Activated CD4-positive, alpha-beta T cell treated with anti-CD3 and anti-CD28 coated beads, Interleukin-2, amount 50 U/mL, for 16 hours (primary cell): Measurements from ENCODE around the gene MLPH.
A peak's percentile ranks its signal among the peaks of the same experiment; 100 is the strongest.
"Not testable (repeated sequence)": the region's sequence is repeated elsewhere in the genome, so short reads cannot be mapped to it uniquely, and the experiment has no call there.

Source experiments
- DNase-seq: peaks from one replicate; pipeline ENCODE4 v3.0.0-alpha.2; 2020

The MLPH gene

GRCh38 chr2:237592425-237592980, 105.5 kb downstream of the MLPH start:
- no peak for DNase-seq

DNA sequence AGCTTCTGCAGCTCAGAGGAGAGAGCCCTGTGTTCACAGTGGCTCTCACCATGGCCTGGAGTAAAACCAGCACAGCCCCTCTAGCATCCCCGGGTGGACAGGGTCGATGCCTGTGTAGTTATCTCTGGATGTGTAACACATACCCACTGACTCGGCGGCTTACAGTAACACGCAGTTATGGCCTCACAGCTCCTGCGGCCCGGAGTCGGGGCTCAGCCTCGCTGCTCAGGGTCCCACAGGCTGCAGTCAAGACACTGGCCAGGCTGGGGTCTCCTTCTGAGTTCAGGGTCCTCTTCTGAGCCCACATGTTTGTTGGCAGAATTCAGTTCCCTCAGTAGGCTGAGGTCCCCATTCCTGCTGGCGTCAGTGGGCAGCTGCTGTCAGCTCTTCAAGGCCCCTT, 106.0 kb downstream of the MLPH start:
- DNase-seq: no peak

DNA sequence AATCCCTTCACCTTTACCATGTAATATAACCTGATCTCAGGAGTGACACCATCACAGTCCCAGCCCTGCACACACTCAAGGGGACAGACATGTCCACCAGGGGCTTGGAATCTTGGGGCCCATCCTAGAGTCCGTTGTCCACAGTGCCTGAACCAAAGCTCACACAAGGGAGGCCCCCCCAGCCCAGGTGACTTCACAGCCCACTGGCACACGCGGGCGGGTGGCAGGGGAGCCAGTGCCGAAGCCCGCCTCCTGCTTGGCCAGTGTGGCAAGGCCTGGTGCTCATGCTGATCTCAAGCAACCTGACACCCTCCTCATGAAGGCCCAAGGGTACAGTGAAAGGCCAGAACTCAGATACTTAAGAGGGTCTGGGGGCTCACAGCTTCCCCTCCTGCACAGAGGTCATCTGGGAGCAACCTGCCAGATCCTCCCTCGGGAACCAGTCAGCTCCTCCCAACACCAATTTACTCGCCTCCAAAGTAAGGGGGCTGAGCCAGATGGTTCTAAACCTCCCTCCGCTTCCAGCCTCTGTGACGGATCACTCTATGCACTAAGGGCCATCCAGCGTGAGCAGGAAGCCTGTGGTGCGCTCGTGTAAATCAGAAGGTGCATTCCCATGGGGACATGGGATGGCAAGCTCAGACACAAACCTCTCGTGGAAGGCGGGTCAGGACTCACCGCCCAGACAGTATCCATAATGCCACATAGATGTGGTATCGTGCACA, 106.7 kb downstream of the MLPH start:
- DNase-seq: no peak

DNA sequence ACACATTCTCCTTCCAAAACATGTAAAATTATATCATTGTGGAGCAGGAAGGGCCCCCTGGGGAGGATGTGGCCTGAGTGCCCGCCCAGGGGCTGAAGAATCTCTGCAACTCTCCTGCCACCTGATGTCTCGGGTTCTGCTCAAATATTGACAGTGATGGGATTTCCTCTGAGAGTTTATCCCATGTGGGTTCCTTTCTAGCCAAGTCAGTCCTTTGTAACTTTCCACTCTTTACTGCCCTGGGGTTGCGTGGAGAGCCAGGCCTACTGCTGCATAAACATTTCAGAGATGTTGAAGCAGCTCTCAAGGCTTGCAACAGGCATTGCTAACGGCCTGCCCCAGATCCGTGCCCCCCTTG, 107.4 kb downstream of the MLPH start:
- DNase-seq: no peak

GRCh38 chr2:237595829-237596519, 108.9 kb downstream of the MLPH start:
- DNase-seq: not testable (repeated sequence)

GRCh38 chr2:237596520-237597195, 109.6 kb downstream of the MLPH start:
- no peak for DNase-seq

DNA sequence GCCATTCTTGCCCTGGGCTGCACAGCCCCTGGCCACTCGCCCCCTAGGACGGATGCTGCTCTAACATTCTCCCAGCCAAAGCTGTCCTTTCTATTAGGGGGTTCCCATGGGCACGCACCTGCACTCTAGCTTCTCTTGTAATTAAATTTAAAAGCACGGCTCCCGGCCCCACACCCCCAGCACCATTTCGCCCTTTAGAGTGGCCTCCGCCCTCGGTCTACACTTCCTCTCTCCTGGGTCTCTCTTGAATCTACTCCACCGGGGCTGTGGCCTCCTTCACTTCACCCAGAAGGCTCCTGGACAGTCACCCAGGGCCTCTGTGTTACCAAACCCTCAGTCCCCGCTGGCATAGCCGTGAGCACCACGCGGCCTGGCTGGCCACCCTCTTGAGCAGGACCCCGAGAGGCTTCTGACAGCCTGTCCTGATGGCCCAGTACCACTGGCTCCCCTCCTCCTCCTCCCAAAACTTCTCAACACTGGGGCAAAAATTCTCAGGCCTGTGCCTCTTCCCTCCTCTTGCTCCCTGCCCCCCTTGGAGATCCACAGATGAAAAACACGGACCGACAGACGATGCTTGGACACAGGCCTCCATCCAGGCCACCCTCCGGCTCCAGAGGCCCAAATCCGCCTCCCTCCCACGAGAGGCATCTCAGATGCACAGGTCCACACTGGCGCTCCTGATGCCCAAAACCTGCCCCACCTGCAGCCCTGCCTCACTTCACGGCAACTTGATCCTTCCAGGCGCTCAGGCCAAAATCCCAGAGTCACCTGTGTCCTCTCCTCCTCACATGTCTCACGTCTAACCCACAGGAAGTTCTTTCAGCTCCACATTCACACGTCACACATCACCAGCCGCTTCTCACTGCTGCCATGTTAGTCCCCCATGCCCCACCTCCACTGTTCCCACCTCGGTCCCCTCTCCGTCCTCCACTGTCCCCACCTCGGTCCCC, 110.4 kb downstream of the MLPH start:
- no peak for DNase-seq

DNA sequence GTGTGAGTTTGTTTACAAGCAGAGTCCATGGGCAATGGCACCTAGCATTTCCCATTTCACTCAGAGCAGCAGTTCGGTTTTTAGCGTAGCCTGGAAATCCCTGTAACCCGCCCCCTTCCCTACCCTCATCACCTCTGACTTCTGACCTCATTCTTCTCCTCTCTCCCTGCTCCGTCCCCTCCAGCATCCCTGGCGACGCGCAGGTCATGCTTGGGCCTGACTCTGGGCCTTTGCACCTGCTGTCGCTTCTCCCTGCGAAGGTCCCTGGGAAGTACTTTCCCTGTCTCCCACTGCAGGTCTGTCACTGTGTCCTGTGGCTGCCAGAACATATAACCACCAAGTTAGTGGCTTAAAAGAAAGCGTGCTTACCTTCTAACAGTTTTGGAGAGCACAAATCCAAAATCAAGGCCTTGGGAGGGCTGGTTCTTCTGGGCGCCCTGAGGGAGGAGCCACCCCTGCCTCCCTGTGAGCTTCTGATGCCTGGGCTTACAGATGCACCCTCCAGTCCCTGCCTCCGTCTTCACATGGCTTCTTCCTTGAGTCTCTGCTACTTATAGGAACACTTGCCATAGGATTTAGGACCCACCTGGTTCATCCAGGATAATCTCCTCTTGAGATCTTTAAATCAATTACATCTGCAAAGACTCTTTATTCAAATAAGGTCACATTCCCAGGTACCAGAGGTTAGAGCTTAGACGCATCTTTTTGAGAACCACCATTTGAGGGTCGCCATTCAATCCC, 111.6 kb downstream of the MLPH start:
- DNase-seq: no peak

DNA sequence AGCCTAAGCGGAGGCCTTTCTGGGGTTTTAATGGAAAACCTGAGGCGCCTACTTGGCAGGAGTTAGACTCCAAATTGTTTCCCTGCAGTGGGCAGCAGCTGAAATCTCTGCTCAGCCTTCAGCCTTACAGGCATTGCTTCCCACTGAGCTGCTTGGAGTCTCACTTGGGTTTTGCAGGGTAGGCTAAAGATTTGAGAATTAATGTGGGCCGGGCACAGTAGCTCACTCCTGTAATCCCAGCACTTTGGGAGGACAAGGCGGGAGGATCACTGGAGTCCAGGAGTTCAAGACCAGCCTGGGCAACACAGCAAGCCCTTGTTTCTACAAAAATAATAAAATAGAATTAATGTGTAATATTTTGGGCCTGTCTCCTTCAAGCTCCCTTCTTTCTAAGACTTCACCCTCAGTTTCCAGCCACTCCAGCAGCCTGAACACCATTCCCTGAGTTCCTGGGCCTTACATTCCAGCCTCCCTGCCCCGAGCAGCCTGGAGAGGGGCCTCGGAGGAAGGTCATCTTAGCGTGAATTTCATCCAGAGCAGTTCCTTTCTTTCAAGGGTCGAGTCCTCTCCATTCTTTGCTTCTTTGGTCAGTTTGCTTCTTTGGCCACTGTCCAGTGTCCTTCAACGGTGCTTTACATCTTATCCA, 112.5 kb downstream of the MLPH start:
- no peak for DNase-seq

GRCh38 chr2:237600205-237600846, 113.3 kb downstream of the MLPH start:
- DNase-seq: no peak

GRCh38 chr2:237601453-237602116, 114.5 kb downstream of the MLPH start:
- DNase-seq: no peak

DNA sequence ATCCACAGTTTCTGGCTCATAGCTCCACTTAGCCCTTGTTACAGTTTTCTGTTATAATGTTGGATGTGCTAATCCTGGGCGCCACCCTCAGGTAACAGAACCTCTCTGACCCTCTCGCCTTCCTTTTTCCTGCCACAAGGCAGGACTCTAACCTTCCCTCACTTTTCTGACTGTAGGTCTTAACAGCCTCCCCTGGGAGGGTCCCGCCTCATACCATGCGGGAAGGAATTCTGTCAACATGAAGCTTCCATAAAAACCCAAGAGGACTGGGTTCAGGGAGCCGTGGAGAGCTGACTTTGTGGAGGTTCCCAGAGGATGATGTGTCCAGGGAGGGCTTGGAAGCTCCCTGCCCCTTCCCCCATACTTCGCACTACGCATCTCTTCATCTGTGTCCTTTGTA, 115.4 kb downstream of the MLPH start:
- no peak for DNase-seq

DNA sequence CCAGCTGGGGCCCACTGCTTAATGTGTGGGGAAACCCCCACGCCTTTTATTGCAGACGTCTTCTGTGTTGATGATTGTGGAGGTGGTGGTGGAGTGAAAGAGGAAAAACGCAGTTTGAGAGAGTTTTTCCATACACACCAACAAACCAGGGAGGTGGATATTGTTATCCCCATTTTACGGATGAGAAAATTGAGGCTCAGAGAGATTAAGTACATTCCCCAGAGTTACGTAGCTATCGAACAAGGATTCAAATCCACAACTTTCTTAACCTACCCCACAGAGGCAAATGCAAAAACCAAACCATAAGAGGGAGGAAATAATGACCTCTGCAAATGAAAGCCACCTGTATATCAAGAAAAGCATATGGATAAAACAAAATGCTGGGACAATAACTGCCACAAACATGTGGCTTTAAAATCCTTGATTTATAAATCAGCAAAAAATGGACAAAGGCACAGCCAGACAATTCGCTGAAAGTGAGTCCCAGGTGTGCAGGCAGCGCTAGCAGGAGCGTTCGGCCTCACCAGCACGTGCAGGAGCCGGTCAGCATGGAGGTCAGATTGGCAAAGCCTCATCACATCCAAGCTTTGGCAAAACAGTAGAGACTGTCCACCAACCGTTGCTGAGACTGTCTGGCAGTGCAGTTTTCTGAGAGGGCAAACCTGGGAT, 116.1 kb downstream of the MLPH start:
- DNase-seq: no peak

DNA sequence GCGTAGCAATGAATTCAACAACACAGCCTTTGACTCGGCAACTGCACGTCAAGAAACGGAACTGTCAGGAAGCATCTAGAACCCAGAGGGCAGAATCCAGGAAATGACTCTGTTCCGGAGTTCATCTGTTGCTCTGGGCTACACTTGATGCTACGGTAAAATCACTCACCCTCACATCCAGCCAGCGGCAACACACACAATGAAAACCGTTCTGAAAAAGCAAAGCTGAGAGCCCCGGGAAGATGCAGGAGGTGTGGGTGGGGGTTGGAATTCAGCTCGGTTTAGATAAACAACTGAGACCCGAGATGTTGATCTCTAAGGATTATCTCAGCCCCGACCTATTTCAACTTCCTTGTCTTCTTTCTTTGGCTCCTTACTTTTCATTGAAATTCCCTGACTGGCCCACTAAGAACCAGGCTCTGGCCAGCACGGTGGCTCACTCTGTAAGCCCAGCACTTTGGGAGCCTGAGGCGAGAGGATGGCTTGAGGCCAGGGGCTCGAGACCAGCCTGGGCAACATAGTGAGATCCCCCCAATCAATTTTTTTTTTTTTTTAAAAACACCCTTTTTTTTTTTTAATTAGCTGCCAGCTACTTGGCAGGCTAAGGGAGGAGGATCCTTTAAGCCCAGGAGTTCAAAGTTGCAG, 116.8 kb downstream of the MLPH start:
- peak; percentile 54 for DNase-seq

- DNase-seq: no peak
These were observed 117.3 kb downstream of the MLPH start for GRCh38 chr2:237604391-237604790.
